Skeletal muscle cell (primary cell): ENCODE measurements around the gene SYTL3.
"Not testable (repeated sequence)": the region's sequence is repeated elsewhere in the genome, so short reads cannot be mapped to it uniquely, and the experiment has no call there.

Experiments used
- DNase-seq: peaks from one replicate; pipeline ENCODE4 v3.0.0-alpha.2; 2010; ENCODE audit warnings: low read depth
- H3K4me3 ChIP-seq: 2 replicates; pipeline ENCODE4 v1.5.1; 2011; ENCODE audit warnings: low read depth, mild to moderate bottlenecking, control low read depth, low read length, moderate library complexity

The SYTL3 gene

DNA sequence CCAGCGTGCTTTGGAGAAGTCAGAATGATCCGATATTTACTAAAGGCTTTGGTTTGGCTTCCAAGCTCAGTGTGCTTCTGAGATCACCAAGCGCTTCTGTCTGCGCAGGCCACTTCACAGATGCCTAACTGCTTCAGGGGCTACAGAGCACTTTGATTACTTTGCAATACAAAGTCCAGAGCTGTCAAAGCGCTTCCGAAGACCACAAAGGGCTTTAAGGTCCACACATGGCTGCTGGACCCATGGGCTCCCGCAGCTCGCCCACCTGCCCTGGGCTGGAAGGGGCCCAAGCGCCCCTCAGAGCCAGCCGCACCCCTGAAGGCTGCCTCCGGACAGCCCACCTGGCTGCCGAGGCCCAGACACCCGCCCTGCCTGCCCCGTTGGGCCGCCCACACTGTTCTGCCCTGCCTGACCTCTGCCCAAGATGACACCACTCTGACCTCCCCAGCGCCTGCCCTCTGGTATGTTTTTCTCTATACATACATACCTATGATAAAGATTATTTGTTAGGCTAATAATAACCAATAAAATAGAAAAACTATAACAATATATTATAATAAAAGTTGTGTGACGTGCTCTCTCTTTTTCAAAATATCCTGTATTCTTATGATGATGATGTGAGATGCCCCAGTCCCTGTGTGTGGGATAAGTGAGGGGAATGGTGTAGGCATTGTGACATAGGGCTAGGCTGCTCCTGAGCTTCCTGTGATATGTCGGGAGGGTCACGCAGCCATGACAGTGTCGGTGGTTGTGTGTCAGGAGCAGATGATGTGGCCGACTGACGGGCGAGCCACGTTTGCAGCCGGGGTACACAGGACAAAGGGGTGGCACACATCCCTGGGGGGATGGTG, 27.9 kb upstream of the SYTL3 start:
- DNase-seq, result no peak
- H3K4me3 ChIP-seq, result no peak overlapping the region

DNA sequence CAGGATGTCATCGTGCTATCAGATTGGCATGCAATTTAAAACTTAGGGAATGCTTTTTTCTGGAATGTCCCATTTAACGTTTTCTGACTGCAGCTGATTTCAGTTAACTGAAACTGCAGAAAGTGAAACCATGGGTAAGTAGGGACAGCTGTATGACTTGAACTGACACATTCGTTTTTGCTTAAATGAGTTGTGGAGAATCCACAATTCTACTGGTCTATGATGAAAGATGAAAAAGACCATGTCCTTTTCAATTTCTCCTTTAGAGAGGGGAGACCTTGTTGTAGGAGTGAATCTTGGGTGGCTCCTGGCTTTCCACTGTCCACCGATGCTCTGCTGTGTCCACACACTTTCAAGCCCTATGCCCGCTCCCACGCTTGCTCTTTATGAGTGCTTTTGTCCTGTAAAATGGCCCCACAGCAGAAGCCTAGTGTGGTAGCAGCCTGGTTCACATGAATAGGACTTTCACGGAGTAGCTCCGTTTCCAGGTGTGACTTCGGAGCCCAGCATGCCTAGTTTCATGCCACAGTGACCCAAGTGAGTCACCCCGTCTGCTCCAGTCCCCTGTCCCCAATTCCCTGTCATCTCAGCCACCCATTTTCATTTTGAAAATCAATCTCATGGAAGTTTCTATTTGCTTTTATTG, 27.2 kb upstream of the SYTL3 start:
- no peak for DNase-seq
- H3K4me3 ChIP-seq, result no peak overlapping the region

DNA sequence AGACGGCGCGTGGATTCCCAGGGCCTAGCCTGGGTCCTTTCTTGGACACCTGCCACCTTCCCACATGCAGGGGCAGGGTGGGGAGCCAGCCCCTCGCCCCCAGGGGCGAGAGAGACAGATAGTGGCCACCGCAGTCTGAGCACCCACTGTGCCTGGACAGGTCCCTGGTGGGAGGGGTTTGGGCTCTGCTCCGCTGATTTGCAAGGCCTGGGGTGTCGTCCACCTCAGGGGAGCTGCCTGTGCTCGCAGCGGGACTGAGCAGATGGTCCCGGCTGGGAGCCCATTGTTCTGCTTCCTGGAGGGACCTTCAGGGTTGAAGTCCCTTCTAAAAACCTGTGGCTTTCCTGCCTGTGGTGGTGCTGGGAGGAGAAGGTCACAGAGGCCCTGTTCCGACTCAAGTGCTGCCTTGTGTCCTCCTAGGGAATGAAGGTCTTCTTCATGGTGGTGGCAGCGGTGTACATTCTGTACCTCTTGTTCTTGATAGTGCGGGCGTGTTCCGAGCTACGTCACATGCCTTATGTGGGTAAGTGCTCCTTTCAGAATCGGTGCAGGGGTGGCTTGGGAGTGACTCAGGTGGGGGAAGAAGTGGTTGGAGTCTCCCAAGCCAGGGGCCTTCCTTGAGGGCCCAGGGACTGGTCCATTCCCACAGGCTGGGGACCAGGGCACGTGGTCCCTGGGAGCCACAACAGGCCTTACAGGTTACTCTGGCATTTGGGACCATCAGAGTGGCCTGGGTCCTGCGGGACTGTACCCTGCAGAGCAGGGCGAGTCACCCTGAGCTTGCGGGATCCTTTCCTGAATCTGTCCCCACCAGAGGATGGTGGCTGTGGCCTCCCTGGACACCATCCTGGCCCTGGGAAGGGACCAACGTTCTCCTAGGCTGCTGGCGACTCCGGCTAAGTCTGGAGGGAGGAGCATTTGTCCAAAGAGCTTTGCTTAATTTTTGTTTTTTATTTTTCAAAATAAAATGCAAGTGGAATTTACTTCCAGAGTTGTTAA, 24.9 kb upstream of the SYTL3 start:
- no peak overlapping the region for H3K4me3 ChIP-seq
- DNase-seq, result no peak

DNA sequence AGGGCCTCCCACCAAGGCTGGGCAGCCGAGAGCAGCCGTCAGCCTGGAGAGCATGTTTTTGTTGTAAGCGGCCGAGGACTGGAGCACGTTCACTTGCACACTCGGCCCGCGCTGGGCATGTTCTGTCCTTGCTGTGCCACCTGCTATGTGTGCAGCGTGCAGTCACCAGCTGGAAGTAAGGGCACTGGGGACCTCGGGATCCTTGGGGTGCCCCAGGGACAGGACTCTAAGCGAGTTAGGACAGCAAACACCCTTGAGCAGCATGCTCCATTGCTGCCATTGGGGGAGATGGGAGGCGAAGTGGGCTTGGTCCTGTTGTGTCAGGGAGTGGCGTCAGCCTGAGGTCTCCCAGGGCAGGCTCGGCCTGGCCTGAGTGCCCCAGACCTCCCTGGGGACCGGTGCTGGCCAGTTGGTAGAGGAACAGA, 24.0 kb upstream of the SYTL3 start:
- no peak for DNase-seq
- H3K4me3 ChIP-seq, result no peak overlapping the region

DNA sequence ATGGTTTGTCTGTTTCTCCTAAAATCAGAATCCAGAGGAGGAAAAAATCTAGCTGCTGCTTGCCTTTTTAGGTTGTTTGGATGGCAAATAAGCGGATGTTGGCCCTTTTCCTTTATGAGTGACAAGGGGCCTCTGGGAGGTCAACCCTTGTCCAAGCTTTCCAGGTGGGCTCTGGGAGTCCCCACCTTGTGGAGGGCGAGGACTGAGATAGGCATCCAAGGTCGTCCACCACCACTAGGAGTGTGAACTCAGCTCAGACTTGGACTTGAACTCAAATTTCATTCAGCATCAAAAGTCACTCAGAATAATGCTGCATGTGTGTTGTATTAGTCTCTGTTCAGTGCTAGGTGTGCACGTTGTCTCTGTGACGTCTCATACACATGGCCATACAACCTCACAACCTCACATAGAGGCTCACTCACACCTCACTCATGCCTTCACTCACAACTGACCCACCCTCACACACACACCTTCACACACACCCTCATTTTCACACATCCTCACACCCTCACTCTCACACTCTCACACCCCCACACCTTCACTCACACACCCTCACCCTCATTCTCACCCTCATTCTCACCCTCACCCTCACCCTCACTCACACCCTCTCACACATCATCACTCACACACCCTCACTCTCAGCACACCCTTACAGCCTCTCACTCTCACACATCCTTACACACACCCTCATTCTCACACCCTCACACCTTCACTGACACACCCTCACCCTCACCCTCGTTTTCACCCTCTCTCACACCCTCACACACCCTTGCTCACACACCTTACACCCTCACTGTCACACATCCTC, 23.3 kb upstream of the SYTL3 start:
- DNase-seq, result no peak
- H3K4me3 ChIP-seq, result no peak overlapping the region

DNA sequence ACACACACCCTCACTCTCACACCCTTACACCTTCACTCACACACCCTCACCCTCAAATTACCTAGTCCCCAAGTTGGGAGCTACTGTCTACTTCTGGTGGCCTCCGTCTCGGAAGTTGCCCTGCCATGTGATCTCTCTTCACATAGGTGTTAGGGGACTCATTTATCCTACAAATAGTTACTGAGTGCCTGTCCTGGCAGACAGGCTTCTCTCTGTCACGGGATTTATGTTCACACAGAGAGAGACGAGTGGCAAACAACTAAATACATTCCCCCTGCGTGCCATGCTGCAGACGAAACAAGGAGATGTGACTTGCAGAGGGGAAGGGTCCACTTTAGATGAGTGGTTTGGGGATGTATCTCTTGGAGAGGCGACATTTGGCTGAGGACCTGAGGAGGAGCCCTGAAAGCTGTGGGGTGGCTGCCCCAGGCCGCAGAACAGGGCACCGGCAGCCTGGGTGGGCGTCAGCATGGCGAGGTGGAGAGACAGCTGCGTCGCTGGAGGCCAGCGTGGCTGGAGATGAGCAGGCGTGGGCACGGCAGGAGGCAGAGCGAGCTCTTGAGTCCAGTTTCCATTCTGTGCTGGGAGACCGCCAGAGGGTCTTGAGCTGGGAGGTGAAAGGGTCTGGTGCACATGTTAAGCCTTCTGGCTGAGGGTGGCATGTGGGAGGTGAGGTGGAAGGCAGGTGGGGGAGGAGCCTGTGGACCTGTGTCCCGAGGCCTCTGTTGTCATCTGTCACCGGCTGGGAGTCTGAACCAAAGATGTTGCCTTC, 22.5 kb upstream of the SYTL3 start:
- DNase-seq, result no peak

DNA sequence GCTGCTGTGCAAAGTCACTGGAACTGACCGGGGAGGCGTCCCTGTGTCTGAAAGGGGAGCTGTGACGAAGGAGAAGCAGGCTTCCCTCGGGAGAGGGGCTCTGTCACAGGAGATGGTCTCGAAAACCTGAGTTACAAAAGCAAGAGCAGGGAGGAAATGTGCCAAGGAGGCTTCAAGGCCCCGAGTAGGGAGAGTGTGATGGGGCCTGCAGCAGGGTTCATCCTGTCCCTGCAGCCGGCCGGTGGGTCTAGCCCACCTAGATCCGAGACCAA, 22.0 kb upstream of the SYTL3 start:
- H3K4me3 ChIP-seq, result no peak overlapping the region
- DNase-seq, result no peak

More for the DNA sequence above, 22.5 kb upstream of the SYTL3 start:
- H3K4me3 ChIP-seq, result no peak overlapping the region

DNA sequence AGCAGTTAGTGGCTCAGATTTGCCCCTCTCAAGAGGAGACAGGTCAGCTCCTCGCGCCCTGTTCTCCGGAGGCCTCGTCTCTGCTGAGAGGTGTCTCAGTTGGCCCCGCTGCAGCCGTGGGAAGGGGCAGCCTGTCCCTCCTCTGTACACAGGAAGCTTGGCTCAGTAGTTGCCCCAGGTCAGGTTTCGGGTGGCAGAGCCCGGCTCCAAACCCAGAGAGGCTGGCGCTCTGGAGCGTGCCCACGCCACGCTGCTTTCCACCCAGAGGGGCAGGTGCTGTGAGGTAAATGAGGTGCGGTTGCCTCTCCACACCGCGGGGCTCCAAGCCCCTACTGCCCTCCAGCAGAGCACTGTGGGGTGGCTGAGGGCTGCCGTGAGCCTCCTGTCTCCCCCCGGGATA, 21.3 kb upstream of the SYTL3 start:
- DNase-seq, result no peak
- H3K4me3 ChIP-seq, result no peak overlapping the region

DNA sequence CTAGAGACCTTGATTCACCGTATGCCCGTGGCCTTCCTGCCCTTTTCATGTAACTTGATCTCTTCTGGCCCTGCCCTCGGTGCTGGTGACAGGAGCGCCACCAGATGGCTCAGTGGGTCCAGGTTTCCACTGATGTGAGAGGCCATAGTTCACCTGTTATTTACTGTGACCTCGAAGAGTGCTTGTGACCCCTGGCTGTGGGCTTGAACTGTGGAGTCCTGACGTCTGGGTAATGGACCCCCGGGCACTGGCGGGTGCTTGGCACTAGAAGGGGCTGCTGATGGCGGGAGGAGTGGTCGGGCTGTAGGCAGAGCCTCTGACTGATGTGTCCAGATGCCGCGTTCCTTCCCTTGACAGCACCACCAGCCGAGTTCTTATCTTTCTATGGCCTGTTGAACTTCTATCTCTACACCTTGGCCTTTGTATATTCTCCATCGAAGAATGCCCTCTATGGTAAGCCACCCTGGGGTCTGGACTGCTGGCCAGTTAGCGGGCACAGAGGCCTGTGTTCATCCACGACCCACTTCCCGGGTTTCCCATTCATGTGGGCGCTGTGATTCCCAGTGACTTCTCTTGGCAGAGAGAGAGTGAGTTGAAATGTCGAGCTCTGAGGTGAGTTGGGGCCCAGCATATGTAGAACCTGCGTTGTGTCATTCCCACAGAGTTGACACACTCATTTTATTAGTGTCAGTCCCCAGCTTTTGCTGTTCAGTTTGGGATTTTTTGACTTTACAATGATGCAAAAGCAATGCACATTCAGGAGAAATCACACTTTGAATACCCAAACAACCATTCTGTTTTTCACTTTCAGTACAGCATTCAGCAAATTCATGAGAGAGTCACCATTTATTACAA, 20.3 kb upstream of the SYTL3 start:
- DNase-seq, result no peak
- no peak overlapping the region for H3K4me3 ChIP-seq

DNA sequence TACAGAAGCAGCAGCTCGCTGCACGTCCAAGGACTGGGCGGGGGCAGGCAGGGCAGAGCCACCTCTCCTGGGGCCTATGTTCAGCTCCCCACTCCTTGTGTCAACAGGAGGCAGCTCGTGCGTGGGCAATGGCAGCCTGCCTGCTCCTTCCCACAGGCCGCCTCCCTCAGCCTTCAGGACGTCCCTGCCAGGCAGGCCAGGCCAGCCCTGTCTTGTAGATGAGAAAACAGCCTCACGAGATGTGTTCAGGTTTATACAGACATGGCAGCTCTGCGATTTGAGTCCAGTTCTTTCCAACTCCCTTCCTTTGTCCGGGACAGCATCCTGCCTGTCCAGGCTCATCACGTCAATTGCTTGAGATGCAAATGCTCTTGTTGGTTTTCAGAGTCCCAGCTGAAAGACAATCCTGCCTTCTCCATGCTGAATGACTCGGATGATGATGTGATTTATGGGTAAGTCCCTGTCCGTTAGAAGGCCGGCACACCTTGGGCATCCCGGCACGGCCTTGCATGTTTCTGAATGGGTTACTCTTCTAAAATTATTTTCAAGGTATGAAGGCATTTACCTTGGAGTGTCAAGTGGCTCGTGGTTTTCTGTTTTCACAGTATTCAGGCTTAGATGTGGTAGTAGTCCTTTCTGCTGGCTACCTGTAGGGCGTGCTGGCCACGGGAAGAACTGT, 18.8 kb upstream of the SYTL3 start:
- DNase-seq, result no peak

DNA sequence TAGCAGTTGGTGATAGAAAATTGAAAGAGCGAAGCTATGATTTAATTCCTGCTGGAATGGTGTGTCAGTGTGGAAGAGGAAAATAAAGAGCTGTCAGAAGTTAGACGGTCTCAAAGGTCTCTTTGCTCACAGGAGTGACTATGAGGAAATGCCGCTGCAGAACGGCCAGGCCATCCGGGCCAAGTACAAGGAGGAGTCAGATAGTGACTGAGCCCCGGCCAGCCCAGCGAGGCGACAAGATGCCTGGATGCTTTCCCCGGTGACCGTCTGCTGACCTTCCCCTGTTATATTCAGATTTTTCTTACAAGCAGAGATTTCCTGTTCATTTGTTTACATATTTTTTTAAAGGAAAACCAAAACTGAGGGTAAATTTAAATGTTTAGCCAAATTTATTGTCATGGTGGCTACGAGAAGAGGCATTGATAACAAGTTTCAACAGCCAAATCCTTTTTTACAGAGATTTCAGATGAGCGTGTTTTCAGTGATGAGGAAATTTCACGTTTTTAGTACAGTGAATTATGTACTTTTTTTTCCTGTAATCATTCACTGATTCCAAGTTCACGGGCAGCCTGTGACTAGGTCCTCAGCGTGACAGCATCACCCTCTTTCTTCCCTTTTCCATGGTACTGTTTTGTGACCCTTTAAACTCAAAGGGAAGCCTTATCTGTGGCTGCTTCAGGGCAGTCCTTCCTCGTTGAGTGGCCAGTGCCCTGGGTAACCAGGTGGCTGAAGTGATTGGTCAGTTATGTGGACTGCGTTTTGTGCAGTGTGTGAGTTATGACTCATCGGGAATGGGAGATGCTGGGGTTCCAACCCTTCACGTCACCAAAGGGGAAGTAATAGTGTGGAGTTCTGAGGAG, 17.9 kb upstream of the SYTL3 start:
- H3K4me3 ChIP-seq, result no peak overlapping the region
- DNase-seq, result no peak

More for the DNA sequence above, 18.8 kb upstream of the SYTL3 start:
- H3K4me3 ChIP-seq, result no peak overlapping the region

DNA sequence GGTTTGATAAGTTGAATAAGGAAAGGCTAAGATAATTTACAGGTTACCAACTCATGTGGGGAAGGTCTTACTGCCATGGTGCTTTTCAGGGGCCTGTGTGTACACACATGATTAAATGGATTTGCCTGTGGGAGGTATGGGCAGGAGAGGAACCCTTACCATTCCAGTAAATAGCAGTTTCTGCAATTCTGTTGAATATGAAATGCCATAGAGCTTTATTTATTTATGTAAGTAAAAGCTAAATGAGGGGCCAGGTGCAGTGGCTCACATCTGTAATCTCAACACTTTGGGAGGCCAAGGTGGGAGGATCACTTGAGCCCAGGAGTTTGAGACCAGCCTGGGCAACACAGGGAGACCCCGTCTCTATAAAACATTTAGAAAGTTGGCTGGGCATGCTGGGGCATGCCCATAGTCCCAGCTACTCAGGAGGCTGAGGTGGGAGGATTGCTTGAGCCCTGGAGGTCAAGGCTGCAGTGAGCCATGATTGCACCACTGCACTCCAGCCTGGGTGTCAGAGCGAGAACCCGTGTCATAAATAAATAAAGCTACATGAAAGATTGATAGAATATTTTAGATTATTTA, 17.2 kb upstream of the SYTL3 start:
- not testable (repeated sequence) for H3K4me3 ChIP-seq, DNase-seq

DNA sequence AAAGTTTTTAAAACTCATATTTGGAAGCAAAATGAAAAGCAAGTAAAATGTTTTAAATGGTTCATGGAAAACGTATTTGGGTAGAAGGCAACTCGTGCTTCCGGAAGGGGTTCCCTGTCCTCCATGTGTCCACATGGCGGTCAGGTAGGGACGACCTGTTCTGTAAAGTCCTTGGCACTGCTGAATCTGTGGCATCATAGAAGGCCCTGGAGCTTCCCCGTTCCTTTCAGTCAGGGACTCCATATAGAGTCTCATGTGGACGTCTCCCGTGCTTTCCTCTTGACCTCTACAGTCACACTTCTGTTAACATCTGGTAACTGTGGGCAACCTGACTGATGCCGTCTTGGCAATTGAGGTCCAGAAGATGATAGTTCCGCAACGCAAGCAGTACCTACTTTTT, 16.7 kb upstream of the SYTL3 start:
- DNase-seq, result no peak
- H3K4me3 ChIP-seq, result no peak overlapping the region

DNA sequence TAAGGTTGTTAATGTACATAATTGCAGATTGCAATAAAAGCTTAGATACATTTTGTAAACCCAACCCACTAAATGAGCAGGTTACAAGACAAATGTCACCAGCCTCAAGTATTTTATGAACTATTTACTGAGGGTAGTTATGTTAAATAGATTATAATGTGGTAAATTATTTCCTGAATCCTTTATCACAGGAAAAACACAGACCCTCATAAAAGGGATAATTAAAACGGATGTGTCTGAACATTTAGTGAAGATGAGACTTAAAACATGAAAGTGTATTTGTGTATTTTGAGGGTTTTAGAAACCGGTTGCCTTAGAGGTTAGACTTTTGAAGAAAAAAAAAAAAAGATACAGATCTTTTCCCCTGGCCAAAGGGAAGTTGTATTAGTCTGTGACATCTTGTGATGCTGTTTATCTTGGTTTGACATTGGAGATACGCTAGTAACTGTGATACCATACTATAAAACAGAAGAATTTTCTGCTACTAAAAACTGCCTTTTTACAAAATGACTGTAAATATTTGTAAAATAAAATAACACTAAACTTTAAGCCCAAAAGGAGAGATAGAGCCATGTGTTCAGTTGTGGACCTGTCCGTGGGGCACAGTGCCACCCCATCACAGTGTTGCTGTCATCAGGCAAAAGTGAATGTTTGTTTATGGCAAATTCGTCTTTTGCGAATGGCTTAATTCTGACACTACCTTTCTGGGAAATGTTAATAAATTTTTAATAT, 15.0 kb upstream of the SYTL3 start:
- no peak for DNase-seq

DNA sequence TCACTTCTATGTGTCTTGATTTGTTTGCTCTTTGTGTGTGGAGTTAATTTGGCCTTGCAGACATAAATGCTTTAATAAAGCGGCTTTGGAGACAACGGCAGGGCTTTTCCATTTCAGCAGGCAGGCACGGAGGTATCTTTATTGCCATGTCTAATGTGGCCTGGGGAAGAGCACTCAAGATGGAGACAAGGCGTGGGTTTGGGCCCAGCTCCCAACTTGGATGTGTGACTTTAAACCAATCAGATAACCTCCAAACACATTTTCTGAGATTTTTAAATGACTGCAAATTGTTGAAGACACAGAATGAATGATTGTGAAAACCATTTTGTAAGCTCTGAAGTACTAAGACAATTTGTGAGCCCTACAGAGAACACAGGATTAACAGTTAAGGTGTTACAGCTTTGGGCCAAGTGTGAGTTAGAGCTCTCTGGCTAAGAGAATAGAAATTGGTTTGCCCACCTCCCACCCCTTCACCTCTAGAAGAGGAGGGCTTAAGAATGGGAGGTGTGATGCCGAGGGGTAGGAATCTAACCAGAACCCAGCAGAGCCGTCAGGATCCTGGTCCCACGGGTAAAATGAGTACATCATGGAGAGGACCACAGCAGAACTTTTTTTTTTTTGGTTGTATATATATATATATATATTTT, 14.3 kb upstream of the SYTL3 start:
- no peak for DNase-seq
- H3K4me3 ChIP-seq, result no peak overlapping the region

More for the DNA sequence above, 15.0 kb upstream of the SYTL3 start:
- no peak overlapping the region for H3K4me3 ChIP-seq
